HG03439 (cell line): ENCODE data around the gene LCMT2.
"Not testable (repeated sequence)": the region's sequence is repeated elsewhere in the genome, so short reads cannot be mapped to it uniquely, and the experiment has no call there.

Experiments
- ATAC-seq: cut with Tn5 transposase; IDR thresholded peaks from one replicate; pipeline ENCODE4 v1.9.1; 2021; ENCODE audit warnings: mild to moderate bottlenecking, moderate library complexity; ENCODE audit not compliant: unreplicated experiment

Gene LCMT2

DNA sequence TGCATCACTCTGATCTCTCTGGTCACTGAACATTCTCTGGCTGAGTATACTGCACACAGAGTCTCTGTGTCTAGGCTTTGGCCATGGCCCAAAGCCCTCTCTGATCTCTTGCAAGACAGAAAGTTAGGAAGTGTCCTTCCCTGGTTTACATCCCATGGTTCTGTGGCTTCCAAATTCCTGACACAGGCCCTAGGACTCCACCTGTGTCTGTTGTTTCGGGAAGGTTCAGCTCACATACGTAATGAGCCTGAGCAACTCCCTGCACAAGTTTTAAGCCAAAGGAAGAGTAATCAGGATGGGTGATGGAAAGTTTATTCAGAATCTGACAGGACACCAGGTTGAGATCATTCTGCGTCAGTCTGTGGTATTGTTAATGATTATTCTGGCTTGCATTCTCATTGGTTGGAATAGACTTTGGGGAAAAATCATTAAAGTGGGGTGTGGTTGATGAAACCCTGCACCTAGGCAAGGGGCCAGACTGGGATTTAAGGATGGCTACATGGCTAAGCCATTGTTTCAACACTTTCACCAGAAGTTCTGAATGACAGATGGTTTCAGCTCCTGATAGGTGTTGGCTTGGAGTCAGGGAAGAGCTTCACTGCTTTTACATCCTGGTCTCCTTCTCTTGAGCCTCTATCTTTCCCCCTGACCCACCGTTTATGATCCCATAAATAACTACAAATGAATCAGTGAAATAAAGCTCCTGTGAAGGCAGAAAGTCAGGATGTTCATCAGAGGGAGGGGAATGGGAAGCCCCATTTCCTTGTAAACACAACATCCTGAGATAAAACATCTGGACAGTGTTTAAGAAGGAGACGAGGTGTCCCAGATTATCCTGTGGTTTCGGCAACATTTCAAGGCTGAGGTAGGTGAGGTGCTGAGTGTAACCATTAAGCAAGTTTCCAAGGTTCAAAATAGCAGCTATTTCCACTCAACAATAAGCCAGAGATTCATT lies 14.1 kb downstream of the LCMT2 start:
- ATAC-seq: no peak

DNA sequence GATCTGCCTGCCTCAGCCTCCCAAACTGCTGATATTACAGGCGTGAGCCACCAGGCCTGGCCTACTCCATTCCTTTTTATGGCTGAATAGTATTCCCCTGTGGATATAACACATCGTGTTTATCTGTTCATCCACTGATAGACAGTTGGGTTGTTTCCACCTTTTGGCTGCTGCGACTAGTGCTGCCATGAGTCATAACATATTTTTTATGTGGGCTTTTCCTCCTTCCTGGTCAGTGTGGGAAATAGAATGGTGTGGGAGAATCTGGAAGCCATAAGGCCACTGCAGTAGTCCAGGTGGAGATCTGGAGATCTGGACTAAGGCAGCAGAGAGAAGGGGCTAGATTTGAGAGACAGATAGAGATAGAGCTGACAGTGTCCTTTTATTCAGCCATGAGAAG lies 16.2 kb downstream of the LCMT2 start:
- no peak for ATAC-seq

DNA sequence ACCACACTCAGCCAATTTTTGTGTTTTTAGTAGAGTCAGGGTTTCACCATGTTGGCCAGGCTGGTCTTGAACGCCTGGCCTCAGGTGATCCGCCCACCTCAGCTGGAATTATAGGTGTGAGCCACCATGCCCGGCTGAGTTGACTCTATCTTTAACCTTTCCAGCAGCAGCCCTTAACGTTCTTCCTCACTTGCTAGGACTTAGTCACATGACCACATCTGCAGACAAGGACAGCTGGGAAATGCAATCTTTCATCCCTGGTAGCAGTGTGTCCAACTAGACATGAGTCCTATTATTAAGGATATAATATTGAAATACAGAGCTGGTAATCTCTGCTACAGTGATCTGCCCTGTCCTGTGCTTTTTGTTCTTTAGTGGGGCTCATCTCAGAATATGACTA lies 18.0 kb downstream of the LCMT2 start:
- ATAC-seq: no peak

DNA sequence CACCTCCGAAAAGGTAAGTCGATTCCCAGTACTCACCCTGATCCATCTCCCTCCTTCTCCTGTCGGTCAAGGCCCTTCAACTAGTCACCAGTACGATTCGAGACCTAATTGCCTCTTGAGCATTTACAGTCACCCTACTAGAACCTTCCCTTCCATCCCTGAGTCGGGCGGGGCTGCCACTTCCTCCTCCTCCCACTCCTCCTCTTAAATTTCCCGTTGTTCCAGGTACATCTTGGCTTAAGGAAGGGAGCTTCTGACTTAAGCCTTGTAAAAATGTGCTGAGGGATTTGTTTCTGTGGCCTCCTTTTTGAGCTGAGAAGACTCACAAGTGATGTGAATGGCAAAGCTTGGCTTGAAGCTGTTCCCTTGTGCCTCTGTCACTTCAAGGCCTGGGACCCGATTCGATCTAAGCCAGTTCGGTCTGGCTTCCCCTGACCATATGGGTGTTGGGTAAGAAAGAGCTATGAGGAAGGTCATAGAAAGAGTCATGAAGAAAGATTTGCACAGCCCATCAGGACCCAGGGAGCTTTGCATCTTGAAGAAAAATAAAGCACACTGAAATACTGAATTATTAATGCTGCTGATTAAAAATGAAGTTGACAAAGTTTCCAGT lies 28.1 kb downstream of the LCMT2 start, which contains the start of gene TGM7:
TSS of gene TGM7 (minus strand) at position 51 of the 613 bp plus-strand sequence.
- ATAC-seq: no peak

DNA sequence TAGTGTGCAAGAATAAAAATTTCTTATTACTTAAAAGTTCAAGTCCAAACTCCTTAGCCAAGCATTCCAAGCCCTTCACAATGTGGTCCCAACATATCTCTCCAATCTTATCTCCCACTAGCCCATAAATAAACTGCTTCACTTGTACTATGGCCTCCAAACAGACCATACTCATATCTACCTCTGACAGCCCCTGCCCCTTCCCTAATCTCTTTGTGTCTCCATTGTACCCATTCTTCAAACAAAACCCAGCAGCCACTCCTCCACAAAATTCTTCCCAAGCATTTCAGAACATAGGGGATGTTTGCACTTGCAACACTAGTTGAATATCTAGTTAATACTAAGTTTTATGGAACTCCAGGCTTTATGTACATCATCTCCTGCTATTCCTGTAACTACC lies 30.5 kb downstream of the LCMT2 start:
- no peak for ATAC-seq

DNA sequence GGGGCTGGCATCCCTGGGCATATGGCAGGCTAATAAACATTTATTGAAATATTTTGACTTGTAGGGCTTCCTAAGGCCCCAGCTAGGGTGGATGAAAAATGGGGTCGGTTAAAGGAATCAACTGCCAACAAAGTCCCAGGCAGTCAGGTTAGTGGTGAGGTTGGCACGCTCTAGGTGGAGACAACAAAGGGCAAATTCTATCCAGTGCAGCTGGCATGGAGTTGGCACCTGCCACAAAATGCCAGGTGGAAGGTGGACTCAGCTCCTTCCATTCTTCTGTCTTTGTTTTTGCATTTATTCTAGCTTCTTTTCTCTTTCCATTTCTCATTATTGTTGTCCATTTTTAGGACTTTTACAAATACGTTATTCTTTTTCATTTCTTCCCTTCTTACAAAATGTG lies 31.0 kb downstream of the LCMT2 start:
- ATAC-seq: no peak

DNA sequence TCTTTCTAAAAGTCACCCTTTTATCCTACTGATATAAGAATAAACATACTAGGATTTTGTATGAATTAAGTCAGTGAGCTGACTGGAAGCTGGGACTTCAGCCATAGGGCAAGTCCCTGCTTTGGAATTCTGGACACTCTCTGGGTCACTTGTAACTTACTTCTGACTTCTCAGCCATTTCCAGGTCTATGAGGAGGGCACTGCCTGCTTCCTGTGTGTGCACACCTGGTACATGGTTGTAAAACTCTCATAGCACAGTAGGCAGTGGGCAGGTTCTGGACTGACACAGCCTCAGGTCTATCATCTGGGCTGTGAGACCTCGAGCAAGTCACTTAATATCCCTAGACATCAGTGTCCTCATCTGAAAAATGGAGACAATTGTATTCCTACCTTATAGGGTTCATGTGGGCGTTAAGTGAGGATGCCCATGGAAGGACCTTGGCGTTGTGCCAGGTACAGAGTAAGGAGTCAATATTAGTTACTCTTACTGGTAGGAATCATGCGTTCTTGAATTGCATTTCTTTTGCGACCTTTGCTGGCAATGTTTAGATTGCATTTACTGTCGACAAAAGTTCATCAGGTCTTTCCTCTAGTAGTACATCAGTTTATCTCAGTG lies 36.2 kb downstream of the LCMT2 start:
- ATAC-seq: no peak

DNA sequence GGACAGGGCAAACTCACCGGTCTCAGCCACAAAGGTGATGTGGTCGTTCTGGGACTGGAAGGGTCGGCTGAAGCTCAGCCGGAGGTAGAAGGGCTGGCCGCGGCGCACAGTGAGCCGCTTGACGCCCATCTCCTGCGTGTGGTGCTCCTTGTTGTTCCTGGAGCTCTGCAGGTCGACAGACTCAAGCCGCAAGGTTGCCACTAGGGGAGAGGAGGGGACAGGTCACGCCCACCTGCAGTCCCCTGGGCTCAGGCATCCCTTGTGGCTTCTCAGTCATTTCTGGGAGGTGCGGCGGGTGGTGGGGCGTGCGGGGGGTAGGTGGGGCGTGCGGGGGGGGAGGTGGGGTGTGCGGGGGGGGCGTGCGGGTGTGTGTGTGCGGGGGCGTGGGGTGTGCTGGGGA lies 36.9 kb downstream of the LCMT2 start:
- ATAC-seq: no peak

DNA sequence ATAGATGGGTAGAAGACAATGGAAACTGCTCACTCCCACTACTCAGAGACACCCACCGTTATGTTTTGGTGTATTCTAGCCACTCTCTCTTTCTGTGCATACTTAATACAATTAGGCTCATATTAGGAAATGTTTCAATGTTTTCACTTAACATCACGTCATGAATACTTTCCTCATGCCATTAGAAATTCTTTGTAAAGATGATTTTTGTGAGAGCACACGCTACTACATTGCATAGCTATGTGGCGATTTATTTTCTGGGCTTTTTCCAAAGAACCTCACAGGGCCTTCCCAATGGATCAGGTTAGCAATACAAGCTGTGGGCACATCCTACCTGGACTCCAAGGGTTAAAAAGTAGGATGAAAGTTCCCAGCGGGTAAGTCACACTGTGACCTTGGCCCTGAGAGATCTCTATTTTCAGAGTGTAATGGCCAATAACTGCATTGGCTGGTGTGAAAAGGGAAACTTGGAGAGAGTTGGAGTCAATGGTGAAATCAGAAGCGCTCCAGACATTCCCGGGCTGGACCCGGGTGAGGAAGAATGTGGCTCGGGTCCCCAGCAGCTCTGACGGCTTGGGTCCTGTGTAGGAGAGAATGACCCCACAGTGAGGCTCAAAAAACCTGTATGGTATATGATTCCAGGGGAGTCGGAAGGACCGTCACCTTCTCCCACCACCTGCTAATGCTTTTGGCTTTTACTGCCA lies 37.8 kb downstream of the LCMT2 start:
- ATAC-seq: no peak

DNA sequence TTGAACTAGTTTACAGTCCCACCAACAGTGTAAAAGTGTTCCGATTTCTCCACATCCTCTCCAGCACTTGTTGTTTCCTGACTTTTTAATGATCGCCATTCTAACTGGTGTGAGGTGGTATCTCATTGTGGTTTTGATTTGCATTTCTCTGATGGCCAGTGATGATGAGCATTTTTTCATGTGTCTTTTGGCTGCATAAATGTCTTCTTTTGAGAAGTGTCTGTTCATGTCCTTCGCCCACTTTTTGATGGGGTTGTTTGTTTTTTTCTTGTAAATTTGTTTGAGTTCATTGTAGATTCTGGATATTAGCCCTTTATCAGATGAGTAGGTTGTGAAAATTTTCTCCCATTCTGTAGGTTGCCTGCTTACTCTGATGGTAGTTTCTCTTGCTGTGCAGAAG lies 40.7 kb downstream of the LCMT2 start:
- not testable (repeated sequence) for ATAC-seq

DNA sequence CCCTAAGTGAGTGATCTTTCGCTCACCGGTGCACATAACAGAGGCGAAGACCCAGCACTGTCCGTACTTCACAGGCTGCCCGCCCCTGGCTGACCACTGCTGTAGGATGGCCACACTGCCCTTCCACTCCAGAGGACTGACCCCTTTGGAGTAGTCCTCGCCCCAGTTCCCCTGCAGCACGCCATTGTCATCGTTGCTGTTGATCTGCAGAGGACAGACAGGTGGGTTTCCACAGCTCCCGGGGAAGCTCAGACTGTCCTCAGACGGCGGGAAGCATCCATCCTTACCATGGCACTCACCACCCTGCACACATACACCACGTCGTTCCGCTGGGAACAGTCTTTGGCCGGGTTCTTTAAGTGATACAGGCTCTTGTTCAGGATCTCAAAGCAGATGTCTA lies 43.1 kb downstream of the LCMT2 start:
- ATAC-seq: no peak

DNA sequence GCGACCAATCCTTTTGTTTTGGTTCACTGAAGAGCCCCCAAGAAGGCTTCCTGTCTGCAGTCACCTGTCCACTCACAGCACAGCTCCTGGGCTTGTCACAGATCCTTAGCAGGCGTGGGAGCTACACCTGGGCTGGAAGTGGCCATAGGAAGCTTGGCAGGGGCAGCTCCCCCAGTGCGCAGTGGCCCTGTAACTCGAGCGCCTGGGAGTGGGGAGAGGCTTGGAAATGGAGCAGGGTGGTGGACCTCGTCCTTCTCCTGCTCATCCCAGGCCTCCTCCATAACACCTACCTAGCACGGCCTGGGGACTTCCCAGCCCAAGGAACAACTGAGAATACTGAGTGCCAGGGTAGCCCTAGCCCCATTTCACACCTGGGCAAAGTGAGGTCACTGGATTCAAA lies 44.3 kb downstream of the LCMT2 start:
- ATAC-seq: no peak

DNA sequence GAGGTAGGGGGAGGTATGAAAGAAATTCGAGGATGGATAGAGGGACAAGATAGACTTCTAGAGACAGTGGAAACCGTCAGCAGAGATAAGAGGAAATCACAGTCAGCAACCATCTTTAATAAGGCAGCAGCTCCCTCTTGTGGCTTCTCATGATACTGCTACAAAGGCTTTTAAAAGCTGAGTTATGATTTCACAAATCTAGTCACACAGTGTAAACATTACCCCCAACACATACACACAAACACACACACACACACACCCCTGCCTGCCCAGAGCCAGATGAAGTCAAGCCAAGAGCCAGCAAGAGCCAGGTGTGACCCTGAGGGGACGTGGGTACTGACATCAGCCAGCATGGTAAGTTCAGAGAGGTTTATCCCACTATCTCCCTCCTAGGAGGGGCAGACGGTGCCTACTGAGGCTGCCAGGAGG lies 44.8 kb downstream of the LCMT2 start:
- ATAC-seq: no peak

DNA sequence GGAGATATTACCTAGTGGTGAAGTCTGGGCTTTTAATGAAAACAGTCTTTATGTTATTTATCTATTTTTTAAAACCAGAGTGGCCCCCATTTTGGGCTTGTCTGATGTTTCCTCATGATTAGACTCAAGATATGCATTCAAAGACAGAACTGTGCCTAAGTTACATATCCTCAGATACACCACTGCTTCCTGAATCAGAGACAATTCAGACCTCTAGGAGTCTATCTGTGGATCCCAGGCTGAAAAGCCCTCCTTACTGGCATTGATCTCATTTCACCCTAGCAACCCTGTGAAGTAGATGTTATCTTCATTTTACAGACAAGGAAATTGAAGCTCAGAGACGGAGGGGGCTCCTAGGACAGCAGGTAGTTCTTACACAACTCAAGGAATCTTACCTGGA lies 46.8 kb downstream of the LCMT2 start:
- ATAC-seq: no peak

DNA sequence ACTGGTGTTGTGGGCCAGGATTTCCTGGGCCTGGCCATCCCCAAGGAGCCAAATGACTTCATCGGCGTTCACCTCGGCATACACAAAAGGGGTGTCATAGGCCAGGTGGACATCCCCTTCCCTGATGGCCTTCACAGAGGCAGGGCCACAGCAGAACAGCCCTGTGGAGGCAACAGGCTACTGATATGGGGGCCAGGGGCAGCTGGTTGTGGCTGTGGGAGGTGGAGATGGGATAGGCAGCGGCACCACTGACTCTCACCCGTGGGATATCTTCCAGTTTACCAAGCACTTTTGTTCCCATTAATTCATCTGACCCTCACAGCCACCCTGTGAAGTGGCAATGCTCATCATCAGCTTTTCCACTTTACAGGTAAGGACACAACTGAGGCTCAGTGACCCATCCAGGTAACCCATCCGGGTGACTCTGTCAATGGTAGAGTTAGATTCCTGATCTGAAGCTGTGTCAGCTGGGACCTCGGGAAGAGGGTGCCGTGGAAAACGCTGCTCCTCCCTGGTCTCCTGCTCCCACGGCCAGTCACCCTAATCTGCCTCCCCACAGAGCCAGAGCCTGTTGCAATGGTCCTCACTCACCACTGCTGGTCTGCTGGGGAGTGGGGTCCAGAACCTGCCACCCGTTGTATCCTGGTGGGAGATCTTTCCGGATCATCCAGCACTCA lies 48.3 kb downstream of the LCMT2 start:
- no peak for ATAC-seq

DNA sequence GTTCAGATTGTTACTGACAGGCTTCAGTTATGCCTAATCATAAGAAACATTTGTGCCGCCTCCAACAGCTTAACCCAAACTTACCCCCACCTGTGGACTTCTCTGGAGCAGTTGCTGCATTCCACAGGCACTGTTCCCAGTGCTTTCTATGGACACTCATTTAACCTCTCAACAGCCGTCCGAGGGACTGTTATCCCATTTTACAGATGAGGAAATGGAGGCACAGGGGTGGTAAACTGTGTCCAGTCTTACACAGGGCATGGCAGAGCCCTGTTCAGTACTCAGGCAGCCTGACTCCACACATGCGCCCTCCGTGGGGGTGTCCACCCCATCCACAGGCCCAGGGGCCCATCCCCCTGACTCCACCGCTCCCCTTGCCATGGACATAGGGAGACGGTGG lies 49.4 kb downstream of the LCMT2 start:
- no peak for ATAC-seq

DNA sequence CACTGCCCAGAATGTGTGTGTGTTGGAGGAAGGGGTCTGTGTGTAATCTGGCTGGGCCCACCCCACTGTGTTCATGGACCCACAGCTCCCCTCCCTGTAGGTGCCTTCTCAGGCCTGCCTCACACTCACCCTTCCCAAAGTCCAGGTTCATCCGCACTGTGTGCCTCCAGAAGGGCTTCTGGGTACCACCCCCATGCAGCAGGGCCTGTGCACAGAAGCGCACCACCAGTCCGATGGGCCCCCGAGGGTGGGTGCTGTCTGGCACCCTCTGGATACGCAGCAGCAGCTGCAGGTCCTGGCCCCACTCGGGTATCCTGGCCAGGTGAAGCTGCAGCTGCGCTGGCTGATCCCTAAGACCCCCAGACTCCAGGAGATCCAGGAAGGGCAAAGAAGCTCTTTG lies 50.9 kb downstream of the LCMT2 start:
- no peak for ATAC-seq

DNA sequence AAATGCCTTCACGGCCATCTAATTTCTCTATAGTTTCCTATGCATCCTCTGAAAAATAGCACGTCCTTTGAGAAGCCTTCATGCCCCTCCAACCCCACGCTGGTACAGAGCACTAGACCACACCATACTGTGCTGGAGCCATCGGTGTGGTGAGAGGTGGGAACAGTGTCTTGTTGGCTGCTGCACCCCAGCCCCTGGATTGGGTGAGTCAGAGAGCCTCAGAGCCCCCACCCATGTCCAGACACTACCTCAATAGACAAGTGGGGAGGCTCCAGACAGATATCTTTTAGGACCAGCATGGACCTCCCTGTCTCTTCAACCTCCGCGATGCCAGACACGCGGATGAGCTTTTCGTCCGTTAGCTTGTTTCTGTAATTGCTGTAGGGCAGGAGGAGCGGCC lies 51.5 kb downstream of the LCMT2 start:
- ATAC-seq: no peak

DNA sequence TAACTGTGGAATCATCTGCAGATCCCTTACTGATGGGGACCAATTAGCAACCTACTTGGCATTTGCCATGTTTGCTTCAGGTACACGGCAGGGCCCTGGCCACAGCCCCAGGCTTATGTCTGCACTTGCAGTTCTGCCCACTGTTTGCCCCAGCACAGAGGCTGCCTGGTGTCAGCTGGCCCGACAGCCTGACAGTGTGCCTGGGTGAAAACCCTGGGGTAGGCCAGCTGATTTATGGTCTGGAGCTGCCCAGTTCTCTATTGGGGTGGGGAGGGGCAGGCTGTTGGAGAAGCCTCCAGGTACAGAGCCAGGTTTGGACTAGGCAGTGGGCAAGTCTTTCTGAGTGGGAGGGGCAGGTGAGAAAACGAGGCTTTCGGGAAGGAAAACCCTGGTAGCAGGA lies 52.5 kb downstream of the LCMT2 start:
- no peak for ATAC-seq

DNA sequence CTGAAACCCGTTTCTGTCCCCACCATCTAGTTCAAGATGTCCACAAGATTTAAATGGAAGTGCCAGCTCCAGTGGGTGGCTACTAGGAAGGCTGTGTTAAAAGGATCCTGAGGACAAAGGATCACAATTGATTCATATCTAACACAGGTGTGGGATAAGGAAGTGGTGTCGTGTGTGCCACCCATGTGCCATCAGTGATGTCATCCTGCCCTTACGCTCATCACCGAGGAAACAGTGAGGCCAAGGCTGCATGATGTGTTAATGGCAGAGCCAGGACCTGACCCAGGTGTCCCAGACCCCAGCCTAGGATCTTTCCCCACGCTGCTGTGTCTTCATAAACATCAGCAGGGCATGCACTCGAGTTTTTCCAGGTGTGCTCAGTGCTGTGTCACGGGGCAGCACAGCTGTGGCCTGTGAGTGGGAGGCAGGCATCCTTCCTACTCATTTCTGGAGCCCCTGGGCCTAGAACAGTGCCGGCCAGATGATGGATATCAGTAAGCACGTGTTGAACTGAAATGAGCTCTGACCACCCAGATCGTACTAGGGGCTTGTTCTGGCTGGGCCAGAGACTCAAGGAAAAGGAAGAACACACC lies 53.0 kb downstream of the LCMT2 start:
- ATAC-seq: no peak
